Keratinocyte (primary cell): ENCODE results near the gene CHSY3. TPM values are rescaled to one million over a fixed set of nuclear protein-coding genes. Genes with fewer than 3 reads are reported as not detected.

Source experiments
- DNase-seq: peaks from one replicate; pipeline ENCODE4 v3.0.0-alpha.2; 2011; ENCODE audit warnings: low read depth, missing footprints, low spot score
- FAIRE-seq: peaks from 2 replicates; lab custom pipeline; 2011; peaks lifted over from hg19 to GRCh38; lab: Jason Lieb, UNC
- H2AFZ ChIP-seq: 2 replicates; pipeline ENCODE4 v1.6.0; 2012; ENCODE audit warnings: low read length, control low read depth, inconsistent platforms; ENCODE audit not compliant: control insufficient read depth
- H3K27ac ChIP-seq: 2 replicates; pipeline ENCODE4 v1.5.1; 2011; ENCODE audit warnings: low read length; ENCODE audit not compliant: control insufficient read depth, insufficient read depth
- H3K27me3 ChIP-seq: 3 replicates; pipeline ENCODE4 v1.6.0; 2011; ENCODE audit warnings: low read length; ENCODE audit not compliant: control insufficient read depth, insufficient read depth; ENCODE audit errors: extremely low read depth
- H3K36me3 ChIP-seq, 2 experiments: 2 replicates in 1 of 2; 3 replicates in 1 of 2; pipeline ENCODE4 v1.5.1; 2011; ENCODE audit warnings: low read length in 2 of 2, mild to moderate bottlenecking in 1 of 2; ENCODE audit not compliant: control insufficient read depth in 2 of 2, insufficient read depth in 2 of 2; ENCODE audit errors: extremely low read depth in 1 of 2
- H3K4me1 ChIP-seq: 3 replicates; pipeline ENCODE4 v1.5.1; 2011; ENCODE audit warnings: low read length; ENCODE audit not compliant: control insufficient read depth, insufficient read depth; ENCODE audit errors: extremely low read depth
- H3K4me2 ChIP-seq: 3 replicates; pipeline ENCODE4 v1.6.0; 2011; ENCODE audit warnings: low read depth, low read length; ENCODE audit not compliant: control insufficient read depth, insufficient read depth; ENCODE audit errors: extremely low read depth
- H3K4me3 ChIP-seq, 3 experiments: fragments of 200-600 bp in 1 of 3; sonication (generic) in 1 of 3; 2 replicates in 2 of 3; 3 replicates in 1 of 3; pipeline ENCODE4 v1.5.1; 2011 to 2016; ENCODE audit warnings: low read length in 3 of 3, mild to moderate bottlenecking in 3 of 3, control low read depth in 2 of 3, inconsistent platforms in 1 of 3, low read depth in 1 of 3, mixed read lengths in 1 of 3, mixed run types in 1 of 3, moderate library complexity in 1 of 3; ENCODE audit not compliant: control insufficient read depth in 2 of 3, insufficient read depth in 2 of 3; ENCODE audit errors: extremely low read depth in 1 of 3
- H3K79me2 ChIP-seq: 2 replicates; pipeline ENCODE4 v1.6.0; 2012; ENCODE audit warnings: low read length; ENCODE audit not compliant: control insufficient read depth, insufficient read depth
- H3K9ac ChIP-seq: 3 replicates; pipeline ENCODE4 v1.6.0; 2011; ENCODE audit warnings: low read length; ENCODE audit not compliant: control insufficient read depth, insufficient read depth; ENCODE audit errors: extremely low read depth
- H3K9me1 ChIP-seq: 3 replicates; pipeline ENCODE4 v1.6.0; 2011; ENCODE audit warnings: low read length; ENCODE audit not compliant: control insufficient read depth, insufficient read depth; ENCODE audit errors: extremely low read depth
- H3K9me3 ChIP-seq: 2 replicates; pipeline ENCODE4 v1.5.1; 2012; ENCODE audit warnings: low read depth, low read length; ENCODE audit not compliant: control insufficient read depth
- H4K20me1 ChIP-seq: 3 replicates; pipeline ENCODE4 v1.6.0; 2011; ENCODE audit warnings: low read length; ENCODE audit not compliant: control insufficient read depth, insufficient read depth; ENCODE audit errors: extremely low read depth
- CTCF ChIP-seq, 3 experiments: IDR thresholded peaks in 1 of 3; conservative IDR thresholded peaks in 1 of 3; optimal IDR thresholded peaks in 1 of 3; 2 replicates in 2 of 3; 3 replicates in 1 of 3; pipeline versions ENCODE3 to v1.5.1; 2011; ENCODE audit warnings: low read length in 3 of 3, mild to moderate bottlenecking in 3 of 3, moderate library complexity in 2 of 3, control low read depth in 1 of 3, inconsistent platforms in 1 of 3; ENCODE audit not compliant: insufficient read depth in 2 of 3; ENCODE audit errors: extremely low read depth in 1 of 3
- EZH2 ChIP-seq: IDR thresholded peaks from one replicate; pipeline ENCODE4 v1.6.1; 2012; ENCODE audit warnings: inconsistent platforms, mild to moderate bottlenecking, low read length, moderate library complexity
- dilution Hi-C: fragments of 300-500 bp; cut with MboI; formaldehyde crosslinking; loops from one replicate; pipeline ENCODE4 v1.7.0; 2020; ENCODE audit warnings: low sequenced_read_pairs; ENCODE audit not compliant: extremely low pct_ligation_motif_present
- polyA plus RNA-seq, 5 experiments: library from polyadenylated mRNA; depleted of rRNA in 3 of 5; stranded (reverse) in 3 of 5; stranded (forward) in 1 of 5; unstranded in 1 of 5; fragments of >200 nt; gene quantifications; 1 replicate in 1 of 5; 2 replicates in 3 of 5; 3 replicates in 1 of 5; pipeline versions ENCODE4 v1.2.1 to v1.2.3, GENCODE V29; 2011 to 2012; ENCODE audit warnings: missing spikeins in 2 of 5, low read depth in 1 of 5, low replicate concordance in 1 of 5

CHSY3 gene
- polyA plus RNA-seq, 1 donor (not counting 4 experiments of a cell fraction or from before 2014, with no cell fraction given): 0.47 TPM

- dilution Hi-C loops: no loop called here
- Histone ChIP-seq H4K20me1 (no peaks in the 10 kb centered on the region), H3K27me3 (no peaks in the 10 kb centered on the region), H2AFZ (no peak overlapping the region), H3K9me1 (no peaks in the 10 kb centered on the region), H3K4me1 (no peaks in the 10 kb centered on the region), H3K79me2 (no peaks in the 10 kb centered on the region), H3K27ac (no peak overlapping the region), H3K4me3 (no peak overlapping the region), H3K36me3 (no peaks in the 10 kb centered on the region), H3K9ac (no peak overlapping the region), H3K9me3 (no peaks in the 10 kb centered on the region), H3K4me2 (no peak overlapping the region)
- TF ChIP-seq EZH2 (no peak), CTCF (optimal IDR thresholded peaks at IDR 0.05 in 1 of 3, IDR thresholded peaks at IDR 0.05 in 1 of 3, conservative IDR thresholded peaks at IDR 0.05 in 1 of 3; ENCODE audit: extremely low read depth in 1 of 3, insufficient read depth in 2 of 3, low read length in 3 of 3) (no peak)
- DNase-seq (no peak), FAIRE-seq (no peak)
These were observed 211.4 kb downstream of the CHSY3 start for GRCh38 chr5:130115686-130116085.

GRCh38 chr5:130116462-130116861 lies 212.2 kb downstream of the CHSY3 start:
- H4K20me1 ChIP-seq: no peaks in the 10 kb centered on the region
- no peak overlapping the region for H3K27ac ChIP-seq
- no peaks in the 10 kb centered on the region for H3K9me3 ChIP-seq
- H3K4me1 ChIP-seq: no peaks in the 10 kb centered on the region
- dilution Hi-C loops: no loop called here
- H3K79me2 ChIP-seq: no peaks in the 10 kb centered on the region
- no peak for DNase-seq
- H2AFZ ChIP-seq: no peak overlapping the region
- FAIRE-seq: no peak
- no peak overlapping the region for H3K4me2 ChIP-seq
- no peak for TF ChIP-seq EZH2
- no peak for TF ChIP-seq CTCF (optimal IDR thresholded peaks at IDR 0.05 in 1 of 3, IDR thresholded peaks at IDR 0.05 in 1 of 3, conservative IDR thresholded peaks at IDR 0.05 in 1 of 3; ENCODE audit: extremely low read depth in 1 of 3, insufficient read depth in 2 of 3, low read length in 3 of 3)
- no peaks in the 10 kb centered on the region for H3K27me3 ChIP-seq
- H3K36me3 ChIP-seq: no peaks in the 10 kb centered on the region
- no peak overlapping the region for H3K9ac ChIP-seq
- H3K4me3 ChIP-seq: no peak overlapping the region
- no peaks in the 10 kb centered on the region for H3K9me1 ChIP-seq
